HG02571 (cell line): Measurements from ENCODE around the gene S100A5.

ENCODE experiments used
- ATAC-seq: cut with Tn5 transposase; IDR thresholded peaks from one replicate; pipeline ENCODE4 v1.9.1; 2021; ENCODE audit warnings: mild to moderate bottlenecking, moderate library complexity; ENCODE audit not compliant: unreplicated experiment

Gene S100A5

GRCh38 chr1:153548722-153549688 lies 8.3 kb upstream of the S100A5 start, which contains the start of gene S100A3:
S100A3 (minus strand) TSS chr1:153549258; CDS start chr1:153548485, 773 bp downstream.
- no peak for ATAC-seq

- no peak for ATAC-seq
Observed at GRCh38 chr1:153547560-153548551, 7.1 kb upstream of the S100A5 start.

GRCh38 chr1:153546796-153547559 lies 6.2 kb upstream of the S100A5 start:
- no peak for ATAC-seq

- ATAC-seq, result no peak
Observed at GRCh38 chr1:153546371-153546770, 5.6 kb upstream of the S100A5 start.

- ATAC-seq, result no peak
Observed at GRCh38 chr1:153545067-153546055, 4.6 kb upstream of the S100A5 start, which contains the start of gene S100A4. S100A4 (minus strand) TSS chr1:153545806; CDS start chr1:153544794, 1,012 bp downstream.

GRCh38 chr1:153544453-153545066 lies 3.8 kb upstream of the S100A5 start:
- ATAC-seq, result no peak

- ATAC-seq, result no peak
Observed at GRCh38 chr1:153543736-153544135, 3.0 kb upstream of the S100A5 start.

GRCh38 chr1:153542956-153543711 lies 2.4 kb upstream of the S100A5 start:
- no peak for ATAC-seq

- no peak for ATAC-seq
Observed at GRCh38 chr1:153541641-153542590, 1.2 kb upstream of the S100A5 start.

GRCh38 chr1:153539395-153540093 lies 1.2 kb downstream of the S100A5 start:
- no peak for ATAC-seq

GRCh38 chr1:153538315-153538821 lies 2.4 kb downstream of the S100A5 start:
- ATAC-seq, result no peak

- ATAC-seq, result no peak
Observed at GRCh38 chr1:153537376-153537730, 3.4 kb downstream of the S100A5 start.

GRCh38 chr1:153536671-153537375 lies 3.9 kb downstream of the S100A5 start:
- ATAC-seq, result no peak

- no peak for ATAC-seq
Observed at GRCh38 chr1:153536012-153536670, 4.6 kb downstream of the S100A5 start.
